HCT116 (cell line): ENCODE results near the gene RAB8B. TPM values are rescaled to one million over a fixed set of nuclear protein-coding genes. Genes with fewer than 3 reads are reported as not detected.

ENCODE experiments used
- ATAC-seq: fragments of 200-7000 bp; cut with Tn5 transposase; 2 replicates; pipeline ENCODE4 v1.9.1; 2020; ENCODE audit warnings: mild to moderate bottlenecking, moderate library complexity
- BruUV-seq: library from RNA; stranded (reverse); fragments of 400-500 nt; replicated peaks from 2 replicates; lab custom pipeline; 2021; lab: Mats Ljungman, UMichigan
- CTCF ChIA-PET: fragments of 300-600 bp; sonication (Branson Sonifier 250); formaldehyde crosslinking; loops from one replicate; lab custom pipeline; 2021; ENCODE audit warnings: antibody characterized with exemption; lab: Charles Lee
- POLR2A ChIA-PET: fragments of 300-600, 350-600 bp; sonication (Branson Sonifier 250); formaldehyde crosslinking; loops from one replicate; lab custom pipeline; 2021; ENCODE audit warnings: antibody characterized with exemption; lab: Charles Lee
- RAD21 ChIA-PET, 2 experiments: fragments of 300-600 bp; sonication (Branson Sonifier 250); formaldehyde crosslinking; loops; one replicate each; lab custom pipeline; 2023; ENCODE audit warnings: low total read pairs in 2 of 2; ENCODE audit not compliant: uncharacterized antibody in 2 of 2, unreplicated experiment in 2 of 2, low non-redundant PET in 1 of 2; lab: Charles Lee
- DNase-seq: peaks from one replicate; pipeline ENCODE4 v3.0.0-alpha.2; 2010; ENCODE audit warnings: low read depth, low spot score
- H2AFZ ChIP-seq: fragments of 200-600 bp; shearing (Covaris generic), sonication (generic); 2 replicates; pipeline ENCODE4 v1.6.1; 2017; ENCODE audit warnings: low read depth, mixed run types, mixed read lengths, antibody characterized with exemption, low read length; ENCODE audit not compliant: poor library complexity, severe bottlenecking
- H3K27ac ChIP-seq: 2 replicates; pipeline ENCODE4 v1.5.1; 2012; ENCODE audit warnings: low read depth, low read length
- H3K27me3 ChIP-seq: fragments of 200-600 bp; sonication (generic); 2 replicates; pipeline ENCODE4 v1.6.1; 2016; ENCODE audit warnings: mixed run types, low read length, mixed read lengths; ENCODE audit not compliant: insufficient read depth
- H3K36me3 ChIP-seq, 2 experiments: fragments of 200-500 bp in 1 of 2; fragments of 200-600 bp in 1 of 2; sonication (Bioruptor generic) in 1 of 2; sonication (generic) in 1 of 2; 2 replicates each; pipeline versions ENCODE4 v1.5.1 to v1.6.1; 2014 to 2016; ENCODE audit warnings: low read length in 2 of 2, inconsistent platforms in 1 of 2, mixed read lengths in 1 of 2, mixed run types in 1 of 2; ENCODE audit not compliant: insufficient read depth in 2 of 2, control insufficient read depth in 1 of 2
- H3K4me1 ChIP-seq, 2 experiments: fragments of 200-600 bp in 1 of 2; sonication (generic) in 1 of 2; 2 replicates each; pipeline versions ENCODE4 v1.5.1 to v1.6.1; 2012 to 2017; ENCODE audit warnings: low read length in 2 of 2, inconsistent platforms in 1 of 2, mild to moderate bottlenecking in 1 of 2, mixed read lengths in 1 of 2, mixed run types in 1 of 2, moderate library complexity in 1 of 2; ENCODE audit not compliant: insufficient read depth in 2 of 2, control insufficient read depth in 1 of 2
- H3K4me2 ChIP-seq: fragments of 200-600 bp; sonication (generic); 2 replicates; pipeline ENCODE4 v1.6.1; 2017; ENCODE audit warnings: mixed run types, low read length, mixed read lengths
- H3K4me3 ChIP-seq, 2 experiments: fragments of 200-600 bp in 1 of 2; sonication (generic) in 1 of 2; replicated peaks in 1 of 2; 2 replicates each; pipeline ENCODE4 v1.5.1; 2011 to 2016; ENCODE audit warnings: low read length in 2 of 2, control low read depth in 1 of 2, low read depth in 1 of 2, mild to moderate bottlenecking in 1 of 2, mixed read lengths in 1 of 2, mixed run types in 1 of 2
- H3K79me2 ChIP-seq: fragments of 200-600 bp; sonication (generic); 2 replicates; pipeline ENCODE4 v1.6.1; 2017; ENCODE audit warnings: mild to moderate bottlenecking, mixed run types, low read length, moderate library complexity, mixed read lengths; ENCODE audit not compliant: insufficient read depth
- H3K9ac ChIP-seq: fragments of 200-600 bp; sonication (generic); 2 replicates; pipeline ENCODE4 v1.6.1; 2016; ENCODE audit warnings: low read length, mixed read lengths
- H3K9me2 ChIP-seq: fragments of 200-600 bp; sonication (generic), shearing (Covaris generic); 2 replicates; pipeline ENCODE4 v1.6.1; 2017; ENCODE audit warnings: mixed run types, mild to moderate bottlenecking, moderate library complexity; ENCODE audit not compliant: insufficient read depth
- H3K9me3 ChIP-seq, 2 experiments: fragments of 200-500 bp in 1 of 2; fragments of 200-600 bp in 1 of 2; sonication (Bioruptor generic) in 1 of 2; sonication (generic) in 1 of 2; 2 replicates each; pipeline ENCODE4 v1.6.1; 2014 to 2017; ENCODE audit warnings: low read length in 2 of 2, mixed read lengths in 2 of 2, inconsistent platforms in 1 of 2, low read depth in 1 of 2, mild to moderate bottlenecking in 1 of 2, mixed run types in 1 of 2, moderate library complexity in 1 of 2; ENCODE audit not compliant: control insufficient read depth in 1 of 2, insufficient read depth in 1 of 2
- H4K20me1 ChIP-seq: fragments of 200-600 bp; sonication (generic), shearing (Covaris generic); 2 replicates; pipeline ENCODE4 v1.6.1; 2017; ENCODE audit warnings: mixed run types, mild to moderate bottlenecking, moderate library complexity; ENCODE audit not compliant: insufficient read depth
- EZH2 ChIP-seq: fragments of 200-600 bp; sonication (generic); IDR thresholded peaks from 2 replicates; pipeline ENCODE4 v1.6.1; 2017; ENCODE audit warnings: antibody characterized with exemption, mixed run types
- FOSL1 ChIP-seq: IDR thresholded peaks from 2 replicates; pipeline ENCODE4 v1.6.1; 2012; ENCODE audit warnings: low read depth
- POLR2A ChIP-seq: IDR thresholded peaks from 2 replicates; pipeline ENCODE4 v1.7.0; 2011; ENCODE audit warnings: borderline replicate concordance; ENCODE audit not compliant: insufficient read depth, insufficient read length; ENCODE audit errors: extremely low read depth
- REST ChIP-seq: IDR thresholded peaks from 2 replicates; pipeline ENCODE4 v1.6.1; 2012; ENCODE audit warnings: low read depth
- SIN3A ChIP-seq: IDR thresholded peaks from 2 replicates; pipeline ENCODE4 v1.6.1; 2012; ENCODE audit warnings: low read depth
- SRF ChIP-seq: IDR thresholded peaks from 2 replicates; pipeline ENCODE4 v1.6.1; 2012; ENCODE audit warnings: low read depth
- ZBTB33 ChIP-seq: IDR thresholded peaks from 2 replicates; pipeline ENCODE4 v1.6.1; 2011; ENCODE audit warnings: mild to moderate bottlenecking, low read length, moderate library complexity; ENCODE audit not compliant: insufficient replicate concordance; ENCODE audit errors: extremely low read depth
- ZFX ChIP-seq: fragments of 450-650 bp; IDR thresholded peaks from 2 replicates; pipeline ENCODE4 v1.6.1; 2017
- intact Hi-C: fragments of 100-400 bp; cut with micrococcal nuclease; formaldehyde crosslinking; loops from 2 replicates; pipeline ENCODE4 v1.10.0; 2022
- total RNA-seq: library from RNA; stranded (reverse); gene quantifications from one replicate; pipeline ENCODE4 v1.2.1, GENCODE V29; 2021; ENCODE audit not compliant: unreplicated experiment
- TF ChIP-seq, protein P1 (sequence below): IDR thresholded peaks from 2 replicates; pipeline ENCODE4 v1.6.1; 2012
- TF ChIP-seq, protein P2 (sequence below): IDR thresholded peaks from 2 replicates; pipeline ENCODE4 v1.6.1; 2012

RAB8B gene
- total RNA-seq, 1 experiment from 2014 or later: 19.4 TPM

DNA sequence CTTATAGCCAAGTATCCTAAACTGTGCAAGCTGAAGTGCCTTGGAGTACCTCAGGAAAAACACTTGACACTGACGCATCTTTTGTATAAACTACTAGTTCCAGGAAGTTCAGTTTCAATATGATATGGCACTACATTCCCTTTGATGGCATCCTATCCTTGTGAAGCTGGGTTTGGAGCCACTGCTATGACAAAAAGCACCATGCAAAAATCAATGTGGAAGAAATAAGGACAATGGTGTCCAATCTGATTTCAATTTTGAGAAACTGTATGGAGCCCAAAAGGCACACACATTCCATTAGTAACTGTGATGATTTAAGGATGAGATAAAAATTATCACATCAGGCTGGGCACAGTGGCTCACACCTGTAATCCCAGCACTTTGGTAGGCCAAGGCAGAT is 37.7 kb upstream of the RAB8B start:
- intact Hi-C loops: loop anchor here (10.0 kb wide), 1 partner anchor 123 kb away; the partner anchor contains the start of gene APH1B
- ChIA-PET POLR2A (no interaction called here), CTCF (no interaction called here), RAD21 (no interaction called here)
- H3K36me3 ChIP-seq: peaks cover 14 to 15% of the 10 kb centered on the region in 2 experiments; a peak in 3 of 4 replicates
- H3K27me3 ChIP-seq: no peaks in the 10 kb centered on the region
- H3K27ac ChIP-seq: no peak overlapping the region
- H3K79me2 ChIP-seq: peaks cover 15% of the 10 kb centered on the region
- ATAC-seq (no peak), DNase-seq (no peak)
- TF ChIP-seq ZFX (no peak), REST (no peak), SRF (no peak), EZH2 (no peak), POLR2A (no peak), SIN3A (no peak), FOSL1 (no peak), ZBTB33 (no peak)
- TF ChIP-seq, protein P1, sequence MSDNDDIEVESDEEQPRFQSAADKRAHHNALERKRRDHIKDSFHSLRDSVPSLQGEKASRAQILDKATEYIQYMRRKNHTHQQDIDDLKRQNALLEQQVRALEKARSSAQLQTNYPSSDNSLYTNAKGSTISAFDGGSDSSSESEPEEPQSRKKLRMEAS: no peak
- TF ChIP-seq, protein P2, sequence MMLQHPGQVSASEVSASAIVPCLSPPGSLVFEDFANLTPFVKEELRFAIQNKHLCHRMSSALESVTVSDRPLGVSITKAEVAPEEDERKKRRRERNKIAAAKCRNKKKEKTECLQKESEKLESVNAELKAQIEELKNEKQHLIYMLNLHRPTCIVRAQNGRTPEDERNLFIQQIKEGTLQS: no peak
- H3K4me2 ChIP-seq: no peak overlapping the region
- H3K9me2 ChIP-seq: no peaks in the 10 kb centered on the region
- H4K20me1 ChIP-seq: no peaks in the 10 kb centered on the region
- H3K9ac ChIP-seq: no peak overlapping the region
- peaks cover 3 to 6% of the 10 kb centered on the region in 2 experiments; a peak in 2 of 4 replicates for H3K4me1 ChIP-seq
- BruUV-seq: no TSS peak
- H3K4me3 ChIP-seq: no peak overlapping the region
- no peak overlapping the region for H2AFZ ChIP-seq
- no peaks in the 10 kb centered on the region for H3K9me3 ChIP-seq
